Measurements from ENCODE around the gene IFI16.
"Not testable (repeated sequence)": the region's sequence is repeated elsewhere in the genome, so short reads cannot be mapped to it uniquely, and the experiment has no call there.

The IFI16 gene

DNA sequence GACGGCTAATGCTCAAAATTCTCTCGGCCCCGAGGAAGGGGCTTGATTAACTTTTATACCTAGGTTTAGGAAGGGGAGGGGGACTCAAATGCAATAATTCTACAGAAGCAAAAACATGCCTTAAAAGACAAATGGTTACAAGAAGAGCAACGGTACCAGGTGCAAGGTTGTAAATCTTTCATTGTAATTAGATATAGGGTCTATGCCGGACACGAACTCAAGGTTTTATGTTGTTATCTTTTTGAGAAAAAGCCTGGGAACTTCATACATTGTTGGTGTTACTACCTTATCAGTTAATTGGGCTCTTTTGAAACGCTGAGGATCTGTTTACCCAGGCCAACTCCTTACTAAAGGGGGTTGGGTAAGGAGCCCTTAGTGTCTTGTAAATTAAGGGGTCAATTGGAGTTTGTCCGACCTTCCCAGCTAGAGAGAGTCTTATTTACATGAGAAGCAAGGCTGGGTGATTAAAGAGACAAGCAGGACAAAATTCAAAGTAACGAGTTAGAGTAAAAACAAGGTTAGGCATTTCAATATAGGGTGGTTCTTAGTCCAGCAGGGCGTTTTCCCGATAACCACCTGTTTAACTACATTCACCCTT is 3.4 kb upstream of the IFI16 start:
- DNase-seq (ENCODE audit: low read depth in 2 of 3, low spot score in 1 of 3), result not testable (repeated sequence)

GRCh38 chr1:159007726-159008125 is 2.0 kb upstream of the IFI16 start:
- no peak for DNase-seq (ENCODE audit: low read depth in 2 of 3, low spot score in 1 of 3)

- DNase-seq (ENCODE audit: low read depth in 2 of 3, low spot score in 1 of 3), result no peak
Measured at GRCh38 chr1:159008744-159009188, 941 bp upstream of the IFI16 start.

GRCh38 chr1:159009287-159009686 is 420 bp upstream of the IFI16 start:
- no peak for DNase-seq (ENCODE audit: low read depth in 2 of 3, low spot score in 1 of 3)

DNA sequence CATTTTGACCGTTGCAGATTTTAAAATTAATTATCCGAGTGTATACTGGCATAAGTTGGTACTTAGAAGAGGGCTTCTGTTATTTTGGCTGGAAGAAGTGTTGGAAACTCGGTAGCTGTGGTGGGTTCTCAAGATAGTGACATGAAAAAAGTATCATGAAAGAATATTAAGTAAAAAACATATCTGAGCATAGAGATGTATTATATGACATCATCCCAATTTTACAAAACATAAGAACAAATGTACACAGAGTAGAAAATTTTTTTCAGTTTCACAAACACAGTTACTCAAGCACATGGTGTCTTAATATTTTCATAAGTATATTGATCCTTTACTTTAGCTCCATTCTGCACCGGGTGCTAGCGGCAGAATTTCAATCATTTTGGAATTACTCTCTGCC is 684 bp downstream of the IFI16 start:
- no peak for DNase-seq (ENCODE audit: low read depth in 2 of 3, low spot score in 1 of 3)

- DNase-seq (ENCODE audit: low read depth in 2 of 3, low spot score in 1 of 3), result not testable (repeated sequence)
Measured at GRCh38 chr1:159011001-159011400, 1.3 kb downstream of the IFI16 start.

- DNase-seq (ENCODE audit: low read depth in 2 of 3, low spot score in 1 of 3), result no peak
Measured at GRCh38 chr1:159011751-159012150, 2.0 kb downstream of the IFI16 start.

GRCh38 chr1:159012495-159012894 is 2.8 kb downstream of the IFI16 start:
- peak in 2 of 3 donors; percentile 46 to 72 for DNase-seq (ENCODE audit: low read depth in 2 of 3, low spot score in 1 of 3)

GRCh38 chr1:159014003-159014571 is 4.4 kb downstream of the IFI16 start:
- no peak for DNase-seq (ENCODE audit: low read depth in 2 of 3, low spot score in 1 of 3)

DNA sequence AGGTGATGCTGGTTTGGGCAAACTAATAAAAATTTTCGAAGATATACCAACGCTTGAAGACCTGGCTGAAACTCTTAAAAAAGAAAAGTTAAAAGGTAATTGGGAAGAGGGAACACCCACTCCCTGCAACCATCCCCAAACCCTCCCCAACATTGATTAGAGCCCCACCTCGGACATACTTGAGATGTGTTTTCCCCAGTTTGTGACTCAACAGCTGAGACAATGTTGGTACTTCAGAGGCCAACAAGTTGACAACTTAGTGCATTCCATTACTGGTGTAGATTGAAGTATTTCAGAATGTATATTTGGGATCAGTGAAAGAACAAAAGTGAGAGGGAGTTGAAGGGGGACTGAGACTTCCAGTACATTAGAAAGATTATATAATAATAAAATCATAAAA is 5.1 kb downstream of the IFI16 start:
- DNase-seq (ENCODE audit: low read depth in 2 of 3, low spot score in 1 of 3), result no peak

- peak in 2 of 3 donors; percentile 61 to 62 for DNase-seq (ENCODE audit: low read depth in 2 of 3, low spot score in 1 of 3)
Measured at GRCh38 chr1:159015440-159015909, 5.8 kb downstream of the IFI16 start.

GRCh38 chr1:159023723-159024122 is 14.0 kb downstream of the IFI16 start:
- DNase-seq (ENCODE audit: low read depth in 2 of 3, low spot score in 1 of 3), result no peak

DNA sequence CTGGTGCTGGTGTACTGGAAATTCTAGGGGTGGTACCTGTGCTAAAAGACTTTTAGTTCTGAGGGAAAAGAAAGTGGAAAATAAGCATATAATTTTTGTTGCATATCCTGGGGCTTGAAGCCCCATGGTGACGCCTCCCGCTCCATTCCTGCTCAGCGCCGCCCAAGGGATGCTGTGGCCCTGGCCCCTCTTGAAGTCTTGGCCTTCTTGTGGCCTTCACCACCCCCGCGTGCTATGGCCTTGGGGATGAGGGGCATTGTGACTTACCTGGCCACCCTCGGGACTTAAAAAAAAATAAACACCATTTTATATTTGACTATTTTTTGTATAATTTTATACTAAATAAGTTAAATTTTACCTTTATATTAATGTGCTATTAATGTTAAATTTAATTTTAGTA is 15.3 kb downstream of the IFI16 start:
- no peak for DNase-seq (ENCODE audit: low read depth in 2 of 3, low spot score in 1 of 3)

DNA sequence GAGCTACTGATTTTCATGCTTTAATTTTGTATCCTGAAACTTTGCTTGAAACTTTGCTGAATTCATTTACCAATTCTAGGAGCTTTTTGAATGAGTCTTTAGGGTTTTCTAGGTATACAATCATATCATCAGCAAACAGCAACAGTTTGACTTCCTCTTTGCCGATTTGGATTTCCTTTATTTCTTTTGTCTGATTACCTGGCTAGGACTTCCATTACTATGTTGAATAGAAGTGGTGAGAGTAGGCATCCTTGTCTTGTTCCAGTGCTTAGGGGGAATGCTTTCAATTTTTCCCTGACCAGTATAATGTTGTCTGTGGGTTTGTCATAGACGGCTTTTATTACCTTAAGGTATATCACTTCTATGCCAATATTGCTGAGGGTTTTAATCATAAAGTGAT is 17.1 kb downstream of the IFI16 start:
- DNase-seq (ENCODE audit: low read depth in 2 of 3, low spot score in 1 of 3), result not testable (repeated sequence)

GRCh38 chr1:159030311-159030710 is 20.6 kb downstream of the IFI16 start:
- DNase-seq (ENCODE audit: low read depth in 2 of 3, low spot score in 1 of 3), result no peak

GRCh38 chr1:159030877-159031447 is 21.3 kb downstream of the IFI16 start:
- DNase-seq (ENCODE audit: low read depth in 2 of 3, low spot score in 1 of 3), result no peak

DNA sequence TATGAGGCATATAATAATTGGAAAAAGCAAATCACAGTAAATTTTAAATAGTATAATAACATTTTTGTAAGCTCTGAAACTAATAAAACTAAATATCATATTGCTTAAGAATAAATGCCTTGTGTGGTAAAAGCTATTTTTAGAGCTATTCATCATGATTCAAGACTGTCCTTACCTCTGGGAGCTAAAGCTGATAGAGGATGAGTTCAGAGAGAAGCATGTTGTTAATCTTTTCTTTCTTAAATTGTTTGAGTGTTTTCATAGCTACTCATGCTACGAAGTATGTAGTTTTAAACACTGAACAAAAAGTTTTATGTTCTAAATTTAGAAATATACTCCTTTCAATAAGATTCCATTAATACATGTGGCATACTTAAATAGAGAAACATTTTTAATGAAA is 30.5 kb downstream of the IFI16 start:
- no peak for DNase-seq (ENCODE audit: low read depth in 2 of 3, low spot score in 1 of 3)

DNA sequence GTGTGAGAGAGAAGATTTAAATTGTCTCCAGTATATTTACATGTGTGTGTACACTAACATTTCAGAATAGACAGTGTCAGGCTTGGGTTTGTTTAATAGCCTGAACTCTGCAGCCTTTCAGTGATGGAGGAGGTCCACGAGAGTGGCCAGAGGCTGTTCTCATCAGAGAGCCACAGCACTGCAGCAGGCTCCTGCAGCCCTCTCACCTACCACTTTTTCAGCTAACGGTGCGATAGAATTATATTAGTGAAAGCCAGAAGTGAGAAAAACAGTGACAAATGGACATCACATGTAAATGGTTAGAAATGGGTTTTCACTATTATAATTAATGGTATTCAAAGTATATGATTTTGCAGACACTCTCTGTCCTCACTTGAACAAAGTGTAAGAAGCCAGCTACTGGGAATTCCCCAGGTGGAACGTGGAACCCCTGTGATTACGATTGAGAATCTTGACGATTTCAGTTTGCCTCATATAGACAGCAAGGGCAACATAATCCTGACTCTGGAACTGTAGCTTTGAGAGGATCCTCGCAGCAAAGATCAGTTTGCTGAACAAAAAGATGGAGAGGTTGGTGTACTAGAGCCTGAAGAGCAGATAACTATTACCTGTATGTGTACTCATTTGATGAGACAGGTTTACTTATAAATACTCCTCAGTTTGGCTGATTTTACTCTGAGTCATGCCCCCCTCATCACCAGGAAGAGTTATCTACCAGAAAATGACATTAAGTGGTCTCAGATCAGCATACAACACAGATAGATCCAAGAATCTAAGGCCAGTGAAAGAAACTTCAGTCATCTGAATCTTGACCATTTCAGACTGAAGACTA is 31.4 kb downstream of the IFI16 start:
- no peak for DNase-seq (ENCODE audit: low read depth in 2 of 3, low spot score in 1 of 3)

DNA sequence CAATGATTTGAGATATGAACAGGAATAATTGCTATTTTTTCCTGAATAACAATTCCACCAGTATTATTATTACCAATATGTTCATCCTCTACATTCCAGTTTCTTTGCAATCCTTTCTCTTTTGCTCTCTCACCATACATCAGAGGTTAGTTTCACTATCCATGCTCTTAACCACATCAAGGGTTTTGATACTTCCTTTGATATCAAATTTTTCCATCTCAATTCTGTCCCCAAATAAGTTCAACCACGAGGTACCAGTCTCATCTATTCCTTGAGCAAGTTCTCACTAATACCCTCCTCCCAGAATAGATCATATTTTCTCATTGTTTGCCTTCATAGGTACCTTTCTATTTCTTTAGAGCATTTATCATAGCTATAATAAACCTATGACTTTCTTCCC is 36.8 kb downstream of the IFI16 start:
- not testable (repeated sequence) for DNase-seq (ENCODE audit: low read depth in 2 of 3, low spot score in 1 of 3)

GRCh38 chr1:159051436-159051835 is 41.7 kb downstream of the IFI16 start:
- DNase-seq (ENCODE audit: low read depth in 2 of 3, low spot score in 1 of 3), result no peak

GRCh38 chr1:159054427-159054826 is 44.7 kb downstream of the IFI16 start:
- no peak for DNase-seq (ENCODE audit: low read depth in 2 of 3, low spot score in 1 of 3)

DNA sequence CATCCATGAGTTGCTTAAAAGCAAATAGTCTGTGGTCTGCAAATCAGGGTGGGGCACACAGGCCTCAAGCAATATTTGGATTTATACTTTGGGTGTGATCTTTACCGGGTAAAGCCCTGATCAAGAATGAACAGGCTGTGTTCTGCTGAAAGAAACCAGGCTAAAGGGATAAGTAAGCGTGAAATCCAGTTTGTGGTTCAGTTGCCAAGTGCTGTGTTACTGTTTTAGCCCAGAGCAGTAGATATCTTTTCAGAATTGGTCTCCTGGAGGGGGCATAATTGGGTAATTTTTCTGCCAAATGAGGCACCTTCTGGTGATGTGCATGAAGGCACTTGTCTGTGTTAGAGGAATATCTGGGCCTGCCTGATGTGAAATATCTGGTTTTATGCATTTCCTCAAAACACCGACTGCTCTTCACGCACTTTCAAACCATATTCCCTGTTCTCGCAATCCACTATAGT is 45.5 kb downstream of the IFI16 start:
- no peak for DNase-seq (ENCODE audit: low read depth in 2 of 3, low spot score in 1 of 3)

All from stimulated activated CD4-positive, alpha-beta T cell treated with anti-CD3 and anti-CD28 coated beads, Interleukin-12 subunit alpha, Interleukin-12 subunit beta, amount 100 ng/mL, for 48 hours (primary cell).